ENCODE measurements around the gene ADRA2B.
A peak's percentile ranks its signal among the peaks of the same experiment; 100 is the strongest.
"Not testable (repeated sequence)": the region's sequence is repeated elsewhere in the genome, so short reads cannot be mapped to it uniquely, and the experiment has no call there.

ADRA2B gene

GRCh38 chr2:96116424-96116878, at the start of gene ADRA2B:
Gene ADRA2B (minus strand): TSS chr2:96116571. CDS start chr2:96116149, 422 bp downstream.
- peak; percentile 59 for DNase-seq

- DNase-seq, result no peak
Measured at GRCh38 chr2:96164459-96165184, 48.3 kb upstream of the ADRA2B start.

GRCh38 chr2:96163768-96164429, 47.5 kb upstream of the ADRA2B start:
- no peak for DNase-seq

- DNase-seq, result no peak
Measured at GRCh38 chr2:96163415-96163767, 47.0 kb upstream of the ADRA2B start.

GRCh38 chr2:96161898-96162297, 45.5 kb upstream of the ADRA2B start:
- DNase-seq, result no peak

GRCh38 chr2:96160366-96160765, 44.0 kb upstream of the ADRA2B start:
- DNase-seq, result not testable (repeated sequence)

- no peak for DNase-seq
Measured at GRCh38 chr2:96159084-96159830, 42.9 kb upstream of the ADRA2B start.

- no peak for DNase-seq
Measured at GRCh38 chr2:96158554-96158940, 42.2 kb upstream of the ADRA2B start.

- no peak for DNase-seq
Measured at GRCh38 chr2:96157649-96158553, 41.5 kb upstream of the ADRA2B start.

- DNase-seq, result no peak
Measured at GRCh38 chr2:96156926-96157648, 40.7 kb upstream of the ADRA2B start.

- DNase-seq, result no peak
Measured at GRCh38 chr2:96156011-96156820, 39.8 kb upstream of the ADRA2B start.

GRCh38 chr2:96154506-96155380, 38.4 kb upstream of the ADRA2B start:
- DNase-seq, result no peak

- no peak for DNase-seq
Measured at GRCh38 chr2:96153991-96154431, 37.6 kb upstream of the ADRA2B start.

GRCh38 chr2:96153291-96153713, 36.9 kb upstream of the ADRA2B start:
- no peak for DNase-seq

- DNase-seq, result no peak
Measured at GRCh38 chr2:96152304-96153161, 36.2 kb upstream of the ADRA2B start.

GRCh38 chr2:96151595-96152303, 35.4 kb upstream of the ADRA2B start:
- no peak for DNase-seq

- DNase-seq, result no peak
Measured at GRCh38 chr2:96150791-96151594, 34.6 kb upstream of the ADRA2B start.
